Esophagus squamous epithelium (tissue), 4 donors: ENCODE results near the gene ZBTB46.

Experiments used
- POLR2A ChIP-seq, 4 donors: fragments of 450-650 bp; IDR thresholded peaks; one replicate each; pipeline ENCODE4 v1.6.1; 2017; ENCODE audit warnings: antibody characterized with exemption in 4 of 4, mild to moderate bottlenecking in 4 of 4, moderate library complexity in 3 of 4
- TF ChIP-seq, protein P1 (sequence below), 6 experiments: fragments of 450-650 bp in 4 of 6; fragments of 200-600 bp in 2 of 6; sonication (generic) in 2 of 6; IDR thresholded peaks; one replicate each; pipeline ENCODE4 v1.5.1; 2016 to 2019; ENCODE audit warnings: antibody characterized with exemption in 6 of 6, mild to moderate bottlenecking in 4 of 6, moderate library complexity in 4 of 6

DNA sequence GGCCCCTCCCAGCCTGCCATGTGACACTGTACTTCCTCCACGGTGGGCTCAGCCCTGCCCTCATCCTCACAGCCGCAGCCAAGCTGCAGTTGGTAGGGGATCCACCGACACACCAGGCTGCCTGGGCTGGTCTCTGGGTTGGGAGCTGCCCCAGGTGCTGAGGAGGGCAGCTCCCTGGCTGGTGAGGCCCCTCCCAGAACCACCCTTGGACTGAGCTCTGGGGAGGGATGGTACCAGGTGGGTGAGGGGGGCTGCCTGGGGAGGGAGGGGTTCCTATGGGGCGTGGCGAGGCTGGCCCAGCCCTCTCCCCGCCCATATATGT is 134.8 kb downstream of the ZBTB46 start:
- TF ChIP-seq, protein P1, sequence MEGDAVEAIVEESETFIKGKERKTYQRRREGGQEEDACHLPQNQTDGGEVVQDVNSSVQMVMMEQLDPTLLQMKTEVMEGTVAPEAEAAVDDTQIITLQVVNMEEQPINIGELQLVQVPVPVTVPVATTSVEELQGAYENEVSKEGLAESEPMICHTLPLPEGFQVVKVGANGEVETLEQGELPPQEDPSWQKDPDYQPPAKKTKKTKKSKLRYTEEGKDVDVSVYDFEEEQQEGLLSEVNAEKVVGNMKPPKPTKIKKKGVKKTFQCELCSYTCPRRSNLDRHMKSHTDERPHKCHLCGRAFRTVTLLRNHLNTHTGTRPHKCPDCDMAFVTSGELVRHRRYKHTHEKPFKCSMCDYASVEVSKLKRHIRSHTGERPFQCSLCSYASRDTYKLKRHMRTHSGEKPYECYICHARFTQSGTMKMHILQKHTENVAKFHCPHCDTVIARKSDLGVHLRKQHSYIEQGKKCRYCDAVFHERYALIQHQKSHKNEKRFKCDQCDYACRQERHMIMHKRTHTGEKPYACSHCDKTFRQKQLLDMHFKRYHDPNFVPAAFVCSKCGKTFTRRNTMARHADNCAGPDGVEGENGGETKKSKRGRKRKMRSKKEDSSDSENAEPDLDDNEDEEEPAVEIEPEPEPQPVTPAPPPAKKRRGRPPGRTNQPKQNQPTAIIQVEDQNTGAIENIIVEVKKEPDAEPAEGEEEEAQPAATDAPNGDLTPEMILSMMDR (IDR thresholded peaks at IDR 0.05), result no peak
- TF ChIP-seq POLR2A (IDR thresholded peaks at IDR 0.05), result no peak
